ENCODE measurements around the gene NDUFS2. TPM values are rescaled to one million over a fixed set of nuclear protein-coding genes. Genes with fewer than 3 reads are reported as not detected.

NDUFS2 gene
- total and polyA plus RNA-seq, 10 of the 15 experiments (the other 5 are each of a cell fraction or from before 2014, with no cell fraction given) = 66.5 to 215 (median 148) TPM

DNA sequence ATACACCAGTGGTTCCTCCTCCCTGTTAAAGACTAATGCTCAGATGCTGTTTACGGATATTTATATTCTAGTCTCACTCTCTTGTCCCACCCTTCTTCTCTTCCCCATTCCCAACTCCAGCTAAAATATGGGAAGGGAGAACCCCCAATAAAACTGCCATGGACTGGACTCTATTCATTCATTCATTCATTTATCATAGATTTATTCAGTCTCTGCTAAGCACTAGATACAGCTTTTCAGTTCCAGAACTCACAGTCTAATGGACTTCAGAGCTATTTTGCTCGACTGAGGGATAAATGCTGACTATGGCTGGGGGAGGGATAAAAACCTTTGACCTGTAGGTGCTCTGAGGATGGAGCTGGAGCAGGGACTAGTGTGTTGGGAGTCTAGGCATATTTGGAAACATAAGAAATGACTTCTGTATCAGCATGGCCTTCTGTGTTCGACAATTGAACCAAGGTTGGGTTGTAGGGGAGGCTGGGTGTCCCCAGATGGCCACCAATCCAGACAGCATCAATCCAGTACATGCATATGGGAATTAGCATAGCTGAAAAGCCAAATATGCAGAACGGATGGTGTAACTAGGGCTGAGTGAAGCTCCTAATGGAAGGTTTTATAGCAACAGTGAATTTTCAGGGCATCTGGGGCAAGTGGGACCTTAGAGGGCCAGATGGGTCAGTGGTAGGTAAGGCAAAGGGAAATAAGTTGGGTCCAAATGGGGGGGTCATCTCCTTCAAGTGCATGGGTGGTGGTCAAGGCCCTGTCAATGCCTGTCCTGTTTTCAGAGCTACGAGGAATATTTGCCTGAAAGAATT, 17.1 kb downstream of the NDUFS2 start:
- no peak for ATAC-seq
- 40% methylated on average over 5 of the region's 5 CpGs for WGBS (ENCODE audit: insufficient coverage, insufficient replicate concordance, low lambda C conversion rate, missing lambda C conversion rate)
- H3K36me3 ChIP-seq (ENCODE audit: control insufficient read depth in 2 of 2, insufficient read depth in 2 of 2, low read length in 1 of 2) = peaks cover 2 to 5% of the 10 kb centered on the region in 2 experiments; a peak in 2 of 4 replicates
- no peak for FAIRE-seq
- BruUV-seq (replicated peaks) = no TSS peak
- H3K27ac ChIP-seq (ENCODE audit: control insufficient read depth, insufficient read depth) = no peak overlapping the region
- no peaks in the 10 kb centered on the region for H3K9me3 ChIP-seq (replicated peaks; ENCODE audit: control insufficient read depth, insufficient read depth, low read length)
- H4K20me1 ChIP-seq (ENCODE audit: control insufficient read depth, insufficient read depth) = no peaks in the 10 kb centered on the region
- ChIA-PET POLR2A (interaction anchor here (0.5 to 5.7 kb wide), 4 partner anchors 13 to 165 kb away, joined by 3 to 24 read pairs (median 3); partner anchors contain the start of genes ARHGAP30 and NDUFS2), CTCF (interaction anchor here (1.0 to 17.1 kb wide), 9 partner anchors 7 to 163 kb away, joined by 3 to 385 read pairs (median 16); partner anchors contain the start of genes CFAP126, NDUFS2 and TOMM40L), SMC1A (ENCODE audit: uncharacterized antibody, unreplicated experiment) (interaction anchor here (0.6 to 3.6 kb wide), 11 partner anchors 10 to 164 kb away, joined by 3 to 15 read pairs (median 4); partner anchors contain the start of gene ARHGAP30), RAD21 (ENCODE audit: unreplicated experiment) (interaction anchor here (0.7 to 2.1 kb wide), 5 partner anchors 8 to 163 kb away, joined by 3 to 6 read pairs (median 3); no protein-coding TSS in a partner anchor)
- H3K9ac ChIP-seq (ENCODE audit: control insufficient read depth, insufficient read depth, low read length) = no peak overlapping the region
- DNase-seq (ENCODE audit: low read depth, low spot score) = no peak
- H2AFZ ChIP-seq (ENCODE audit: control insufficient read depth, low read depth, low read length) = no peak overlapping the region
- H3K4me2 ChIP-seq (ENCODE audit: control insufficient read depth, insufficient read depth) = no peak overlapping the region
- intact Hi-C loops (cut with micrococcal nuclease; ENCODE audit: unreplicated experiment) (no loop called here), in situ Hi-C loops (cut with MboI) (no loop called here)
- H3K27me3 ChIP-seq (replicated peaks in 1 of 2; ENCODE audit: control insufficient read depth in 2 of 2, insufficient read depth in 2 of 2, low read length in 1 of 2) = no peaks in the 10 kb centered on the region
- peaks cover 21% of the 10 kb centered on the region for H3K4me1 ChIP-seq (ENCODE audit: control insufficient read depth, insufficient read depth, low read length)
- H3K4me3 ChIP-seq = no peak overlapping the region
- TF ChIP-seq CBFB (IDR thresholded peaks at IDR 0.05; ENCODE audit: low read depth) = no peak
- no peak for TF ChIP-seq LARP7 (IDR thresholded peaks at IDR 0.05)
- no peak for TF ChIP-seq FOS (IDR thresholded peaks at IDR 0.05; ENCODE audit: borderline replicate concordance, extremely low read depth, insufficient read length)
- TF ChIP-seq RBBP5 (conservative IDR thresholded peaks at IDR 0.05) = no peak
- no peak for TF ChIP-seq ZNF24 (IDR thresholded peaks at IDR 0.05)
- TF ChIP-seq BHLHE40 (IDR thresholded peaks at IDR 0.05; ENCODE audit: borderline replicate concordance in 1 of 2, low read depth in 2 of 2, low read length in 1 of 2) = no peak
- TF ChIP-seq IKZF2 (IDR thresholded peaks at IDR 0.05) = no peak
- TF ChIP-seq, protein P1, sequence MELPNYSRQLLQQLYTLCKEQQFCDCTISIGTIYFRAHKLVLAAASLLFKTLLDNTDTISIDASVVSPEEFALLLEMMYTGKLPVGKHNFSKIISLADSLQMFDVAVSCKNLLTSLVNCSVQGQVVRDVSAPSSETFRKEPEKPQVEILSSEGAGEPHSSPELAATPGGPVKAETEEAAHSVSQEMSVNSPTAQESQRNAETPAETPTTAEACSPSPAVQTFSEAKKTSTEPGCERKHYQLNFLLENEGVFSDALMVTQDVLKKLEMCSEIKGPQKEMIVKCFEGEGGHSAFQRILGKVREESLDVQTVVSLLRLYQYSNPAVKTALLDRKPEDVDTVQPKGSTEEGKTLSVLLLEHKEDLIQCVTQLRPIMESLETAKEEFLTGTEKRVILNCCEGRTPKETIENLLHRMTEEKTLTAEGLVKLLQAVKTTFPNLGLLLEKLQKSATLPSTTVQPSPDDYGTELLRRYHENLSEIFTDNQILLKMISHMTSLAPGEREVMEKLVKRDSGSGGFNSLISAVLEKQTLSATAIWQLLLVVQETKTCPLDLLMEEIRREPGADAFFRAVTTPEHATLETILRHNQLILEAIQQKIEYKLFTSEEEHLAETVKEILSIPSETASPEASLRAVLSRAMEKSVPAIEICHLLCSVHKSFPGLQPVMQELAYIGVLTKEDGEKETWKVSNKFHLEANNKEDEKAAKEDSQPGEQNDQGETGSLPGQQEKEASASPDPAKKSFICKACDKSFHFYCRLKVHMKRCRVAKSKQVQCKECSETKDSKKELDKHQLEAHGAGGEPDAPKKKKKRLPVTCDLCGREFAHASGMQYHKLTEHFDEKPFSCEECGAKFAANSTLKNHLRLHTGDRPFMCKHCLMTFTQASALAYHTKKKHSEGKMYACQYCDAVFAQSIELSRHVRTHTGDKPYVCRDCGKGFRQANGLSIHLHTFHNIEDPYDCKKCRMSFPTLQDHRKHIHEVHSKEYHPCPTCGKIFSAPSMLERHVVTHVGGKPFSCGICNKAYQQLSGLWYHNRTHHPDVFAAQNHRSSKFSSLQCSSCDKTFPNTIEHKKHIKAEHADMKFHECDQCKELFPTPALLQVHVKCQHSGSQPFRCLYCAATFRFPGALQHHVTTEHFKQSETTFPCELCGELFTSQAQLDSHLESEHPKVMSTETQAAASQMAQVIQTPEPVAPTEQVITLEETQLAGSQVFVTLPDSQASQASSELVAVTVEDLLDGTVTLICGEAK (IDR thresholded peaks at IDR 0.05; ENCODE audit: borderline replicate concordance) = no peak
- TF ChIP-seq MTA3 (IDR thresholded peaks at IDR 0.05; ENCODE audit: borderline replicate concordance, low read length) = no peak
- TF ChIP-seq YY1 (IDR thresholded peaks at IDR 0.05; ENCODE audit: low read depth, low read length) = no peak
- no peak for TF ChIP-seq WRNIP1 (IDR thresholded peaks at IDR 0.05; ENCODE audit: borderline replicate concordance, low read depth, low read length)
- no peak for TF ChIP-seq POLR2AphosphoS2 (IDR thresholded peaks at IDR 0.05; ENCODE audit: low read depth, low read length)
- TF ChIP-seq, protein P2, sequence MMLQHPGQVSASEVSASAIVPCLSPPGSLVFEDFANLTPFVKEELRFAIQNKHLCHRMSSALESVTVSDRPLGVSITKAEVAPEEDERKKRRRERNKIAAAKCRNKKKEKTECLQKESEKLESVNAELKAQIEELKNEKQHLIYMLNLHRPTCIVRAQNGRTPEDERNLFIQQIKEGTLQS (IDR thresholded peaks at IDR 0.05; ENCODE audit: borderline replicate concordance, extremely low read depth, low read depth, low read length) = no peak
- H3K79me2 ChIP-seq (ENCODE audit: control insufficient read depth, insufficient read depth, low read length) = no peaks in the 10 kb centered on the region
